HEK293T (cell line): ENCODE measurements around the gene TEPSIN.

ENCODE experiments used
- CTCF ChIA-PET: fragments of 350-600 bp; formaldehyde crosslinking; extraction: SDS; loops from one replicate; lab custom pipeline; 2021; ENCODE audit warnings: antibody characterized with exemption, inconsistent platforms; lab: Yijun Ruan, JAX
- POLR2A ChIA-PET: fragments of 350-600 bp; formaldehyde crosslinking; extraction: SDS; loops from one replicate; lab custom pipeline; 2020; ENCODE audit warnings: antibody characterized with exemption, inconsistent platforms; lab: Yijun Ruan, JAX
- DNase-seq: peaks from one replicate; pipeline ENCODE4 v3.0.0; 2012; ENCODE audit warnings: mixed read lengths; ENCODE audit errors: extremely low spot score
- ARNT ChIP-seq: fragments of 450-650 bp; IDR thresholded peaks from 2 replicates; pipeline ENCODE4 v1.6.1; 2017; ENCODE audit warnings: mild to moderate bottlenecking
- BHLHE40 ChIP-seq: fragments of 450-650 bp; IDR thresholded peaks from 2 replicates; pipeline ENCODE4 v1.6.1; 2016; ENCODE audit warnings: mild to moderate bottlenecking, moderate library complexity, borderline replicate concordance
- CTBP1 ChIP-seq: fragments of 450-650 bp; IDR thresholded peaks from 2 replicates; pipeline ENCODE4 v1.6.1; 2016; ENCODE audit warnings: borderline replicate concordance
- ELF4 ChIP-seq: fragments of 450-650 bp; IDR thresholded peaks from 2 replicates; pipeline ENCODE4 v1.6.1; 2017; ENCODE audit warnings: antibody characterized with exemption
- FOXA1 ChIP-seq: fragments of 450-650 bp; IDR thresholded peaks from 2 replicates; pipeline ENCODE4 v1.6.1; 2016; ENCODE audit warnings: mild to moderate bottlenecking
- FOXK2 ChIP-seq: fragments of 450-650 bp; IDR thresholded peaks from 2 replicates; pipeline ENCODE4 v1.6.1; 2016; ENCODE audit warnings: mild to moderate bottlenecking
- FOXM1 ChIP-seq: fragments of 450-650 bp; IDR thresholded peaks from 2 replicates; pipeline ENCODE4 v1.6.1; 2017; ENCODE audit warnings: mild to moderate bottlenecking, borderline replicate concordance
- HDGF ChIP-seq: fragments of 450-650 bp; IDR thresholded peaks from 2 replicates; pipeline ENCODE4 v1.6.1; 2017; ENCODE audit warnings: antibody characterized with exemption, borderline replicate concordance
- L3MBTL2 ChIP-seq: fragments of 450-650 bp; conservative IDR thresholded peaks from 2 replicates; pipeline ENCODE4 v1.6.1; 2016; ENCODE audit warnings: mild to moderate bottlenecking
- LEF1 ChIP-seq: fragments of 450-650 bp; IDR thresholded peaks from 2 replicates; pipeline ENCODE4 v1.6.1; 2017; ENCODE audit warnings: mild to moderate bottlenecking, borderline replicate concordance
- NFRKB ChIP-seq: fragments of 450-650 bp; IDR thresholded peaks from 2 replicates; pipeline ENCODE4 v1.6.1; 2016; ENCODE audit warnings: mild to moderate bottlenecking, moderate library complexity
- SP1 ChIP-seq: fragments of 450-650 bp; IDR thresholded peaks from 2 replicates; pipeline ENCODE4 v1.6.1; 2017
- SUZ12 ChIP-seq: fragments of 450-650 bp; IDR thresholded peaks from 2 replicates; pipeline ENCODE4 v1.6.1; 2016; ENCODE audit warnings: mild to moderate bottlenecking
- TARDBP ChIP-seq: fragments of 450-650 bp; IDR thresholded peaks from 2 replicates; pipeline ENCODE4 v1.6.1; 2016
- ZNF384 ChIP-seq: fragments of 450-650 bp; IDR thresholded peaks from 2 replicates; pipeline ENCODE4 v1.6.1; 2016
- TF ChIP-seq, protein P1 (sequence below): fragments of 450-650 bp; IDR thresholded peaks from 2 replicates; pipeline ENCODE4 v1.6.1; 2016

The TEPSIN gene

DNA sequence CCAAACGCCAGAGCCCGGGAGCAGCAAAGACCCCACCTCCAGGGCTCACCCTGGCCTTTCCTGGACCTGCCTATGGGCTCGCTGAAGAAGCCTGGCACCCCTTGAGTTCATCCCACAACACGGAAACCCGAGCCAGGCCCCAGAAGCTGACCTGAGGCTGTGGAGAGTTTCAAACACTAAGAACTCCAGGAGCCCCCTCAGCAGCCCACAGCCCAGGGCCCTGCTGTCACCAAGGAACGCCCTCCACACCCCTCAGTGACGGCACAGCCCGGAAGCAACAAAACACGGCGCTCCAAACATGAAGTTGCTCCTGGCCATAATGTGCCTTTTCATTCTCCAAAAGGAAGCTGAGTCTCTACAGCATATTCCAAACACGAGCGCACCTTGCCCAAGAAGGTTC, 47.0 kb upstream of the TEPSIN start:
- POLR2A ChIA-PET = no interaction called here
- CTCF ChIA-PET = interaction anchor here (0.6 kb wide), 1 partner anchor 11 kb away, joined by 3 read pairs; no protein-coding TSS in a partner anchor
- DNase-seq = no peak
- TF ChIP-seq FOXA1 (no peak), SUZ12 (no peak), SP1 (no peak), FOXM1 (no peak), TARDBP (no peak), NFRKB (no peak), ELF4 (no peak), HDGF (no peak), L3MBTL2 (no peak), ARNT (no peak), FOXK2 (no peak)

DNA sequence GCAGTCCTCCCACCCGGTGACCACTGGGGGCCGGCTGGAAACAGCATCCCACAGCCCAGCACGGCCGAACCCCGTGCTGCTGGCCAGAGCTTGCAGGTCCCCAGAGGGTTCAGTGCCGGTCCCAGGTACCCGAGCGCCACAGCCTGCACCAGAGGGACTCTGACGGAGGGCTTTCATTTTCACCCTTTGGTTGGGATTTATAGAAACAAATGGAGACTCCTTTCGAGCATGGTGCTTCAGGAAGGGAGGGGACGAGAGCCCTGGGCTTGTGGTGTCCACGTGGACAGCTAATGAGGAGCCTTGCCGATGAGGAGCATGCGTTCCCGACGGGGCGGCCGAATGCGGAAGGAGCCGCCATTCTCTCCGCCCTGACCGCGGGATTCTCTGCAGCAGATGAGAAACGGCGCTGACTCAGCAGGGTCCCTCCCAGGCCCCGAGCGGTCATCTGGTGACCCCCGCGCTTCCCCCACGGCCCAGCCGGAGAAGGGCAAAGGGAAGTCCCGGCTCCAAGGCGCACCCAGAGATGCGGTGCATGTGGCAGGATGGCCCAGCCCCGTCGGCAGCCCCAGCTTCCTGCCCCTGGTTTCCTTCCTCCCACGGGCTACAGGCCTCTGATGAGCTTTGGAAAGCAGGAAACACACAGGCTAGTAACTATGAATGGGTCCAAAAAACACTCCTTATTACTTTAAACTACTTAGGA, 46.5 kb upstream of the TEPSIN start:
- DNase-seq = no peak
- no peak for TF ChIP-seq SUZ12
- TF ChIP-seq NFRKB = no peak
- no peak for TF ChIP-seq ZNF384
- TF ChIP-seq FOXK2 = no peak
- TF ChIP-seq SP1 = no peak
- TF ChIP-seq FOXA1 = no peak
- no peak for TF ChIP-seq ELF4
- no peak for TF ChIP-seq FOXM1
- TF ChIP-seq TARDBP = no peak
- TF ChIP-seq ARNT = no peak
- TF ChIP-seq CTBP1 = no peak
- no peak for TF ChIP-seq HDGF
- TF ChIP-seq L3MBTL2 = no peak
- TF ChIP-seq, protein P1, sequence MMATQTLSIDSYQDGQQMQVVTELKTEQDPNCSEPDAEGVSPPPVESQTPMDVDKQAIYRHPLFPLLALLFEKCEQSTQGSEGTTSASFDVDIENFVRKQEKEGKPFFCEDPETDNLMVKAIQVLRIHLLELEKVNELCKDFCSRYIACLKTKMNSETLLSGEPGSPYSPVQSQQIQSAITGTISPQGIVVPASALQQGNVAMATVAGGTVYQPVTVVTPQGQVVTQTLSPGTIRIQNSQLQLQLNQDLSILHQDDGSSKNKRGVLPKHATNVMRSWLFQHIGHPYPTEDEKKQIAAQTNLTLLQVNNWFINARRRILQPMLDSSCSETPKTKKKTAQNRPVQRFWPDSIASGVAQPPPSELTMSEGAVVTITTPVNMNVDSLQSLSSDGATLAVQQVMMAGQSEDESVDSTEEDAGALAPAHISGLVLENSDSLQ = no peak
- no peak for TF ChIP-seq LEF1
- TF ChIP-seq BHLHE40 = no peak
- ChIA-PET POLR2A (no interaction called here), CTCF (interaction anchor here (0.6 kb wide), 1 partner anchor 11 kb away, joined by 3 read pairs; no protein-coding TSS in a partner anchor)

DNA sequence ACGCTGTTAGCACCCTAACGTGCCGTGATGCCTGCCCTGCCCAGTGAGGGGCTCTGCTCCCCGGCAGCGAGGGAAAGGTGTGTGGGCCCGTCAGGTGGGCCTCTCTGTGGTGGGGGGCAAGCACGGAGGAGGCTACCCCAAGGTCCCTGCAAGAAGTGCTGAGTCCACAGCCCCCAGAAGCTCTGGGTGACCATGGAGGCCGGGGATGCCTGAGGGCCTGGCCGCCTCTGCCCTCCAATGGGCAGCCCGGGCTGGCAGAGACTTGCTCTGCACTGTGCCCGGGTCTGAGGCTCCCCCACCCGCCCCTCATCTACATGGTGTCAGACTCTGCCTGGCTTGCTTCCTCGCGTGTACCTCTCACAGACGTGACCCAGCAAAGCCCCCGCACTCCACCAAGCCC, 44.0 kb upstream of the TEPSIN start:
- no peak for TF ChIP-seq BHLHE40
- TF ChIP-seq CTBP1 = no peak
- TF ChIP-seq LEF1 = no peak
- TF ChIP-seq SUZ12 = no peak
- TF ChIP-seq, protein P1 = no peak
- TF ChIP-seq ELF4 = no peak
- TF ChIP-seq FOXA1 = no peak
- no peak for DNase-seq
- ChIA-PET POLR2A (no interaction called here), CTCF (no interaction called here)

DNA sequence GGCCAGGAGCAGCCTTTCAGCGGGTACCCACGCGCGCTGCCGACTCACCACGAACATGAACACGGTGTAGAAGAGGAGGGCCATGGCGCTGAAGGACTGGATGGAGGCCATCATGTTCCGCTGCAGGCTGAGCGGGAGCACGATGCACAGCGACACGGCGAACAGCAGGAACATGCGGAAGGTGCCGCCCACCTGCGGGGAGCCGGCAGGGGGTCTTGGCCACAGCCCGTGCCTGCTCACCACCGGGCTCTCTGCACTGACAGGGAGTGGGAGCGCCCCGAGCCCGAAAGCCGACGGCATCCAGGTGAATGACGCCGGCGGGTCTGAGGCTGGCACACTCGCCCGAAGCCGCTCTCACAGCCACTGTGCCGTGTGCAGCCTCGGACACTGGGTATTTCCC, 43.3 kb upstream of the TEPSIN start:
- POLR2A ChIA-PET = no interaction called here
- CTCF ChIA-PET = no interaction called here

DNA sequence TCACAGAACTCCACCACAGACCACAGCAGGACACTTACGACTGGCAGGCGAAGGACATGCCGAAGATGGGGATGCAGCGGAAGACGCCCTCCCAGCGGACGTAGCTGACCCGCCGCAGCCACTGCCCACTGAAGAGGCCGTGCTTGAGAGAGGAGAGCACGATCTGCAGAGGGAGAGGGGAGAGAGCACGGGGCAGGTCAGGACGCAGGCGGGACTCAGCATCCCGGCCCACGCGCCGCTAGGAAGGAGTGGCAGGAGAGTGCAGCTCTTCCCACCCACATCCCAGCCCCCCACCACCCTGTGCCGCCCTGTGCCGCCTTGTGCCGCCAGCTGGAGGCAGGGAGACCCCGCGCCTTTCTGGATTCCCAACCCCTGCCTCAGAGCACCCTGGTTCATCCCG, 41.7 kb upstream of the TEPSIN start:
- DNase-seq = no peak
- POLR2A ChIA-PET = interaction anchor here (0.7 kb wide), 1 partner anchor 15 kb away, joined by 3 read pairs; the partner anchor contains the start of gene SLC38A10
- CTCF ChIA-PET = interaction anchor here (1.1 kb wide), 1 partner anchor 11 kb away, joined by 5 read pairs; no protein-coding TSS in a partner anchor
- no peak for TF ChIP-seq FOXM1
- TF ChIP-seq TARDBP = no peak
- no peak for TF ChIP-seq FOXA1
- TF ChIP-seq LEF1 = no peak
- TF ChIP-seq, protein P1 = no peak
- no peak for TF ChIP-seq L3MBTL2
- TF ChIP-seq SP1 = no peak
- no peak for TF ChIP-seq BHLHE40
- TF ChIP-seq FOXK2 = no peak
- no peak for TF ChIP-seq ELF4
- no peak for TF ChIP-seq HDGF
- TF ChIP-seq CTBP1 = no peak
- TF ChIP-seq ZNF384 = no peak
- no peak for TF ChIP-seq ARNT
- no peak for TF ChIP-seq SUZ12
- no peak for TF ChIP-seq NFRKB

More for the DNA sequence above, 43.3 kb upstream of the TEPSIN start:
- TF ChIP-seq ZNF384 (no peak), BHLHE40 (no peak), TARDBP (no peak), FOXM1 (no peak), FOXK2 (no peak), SUZ12 (no peak), NFRKB (no peak), HDGF (no peak)
- no peak for DNase-seq
